ENCODE measurements around the gene PCDHAC1.

The PCDHAC1 gene

GRCh38 chr5:140951636-140952035 is 25.5 kb downstream of the PCDHAC1 start:
- H3K4me1 Mint-ChIP-seq (ENCODE audit: low read depth), result no peaks in the 10 kb centered on the region
- H3K27ac Mint-ChIP-seq, result no peak overlapping the region
- H3K36me3 Mint-ChIP-seq (ENCODE audit: low read depth), result no peaks in the 10 kb centered on the region
- no peak overlapping the region for H3K4me3 Mint-ChIP-seq
- H3K9me3 Mint-ChIP-seq, result peaks cover under 1% of the 10 kb centered on the region
- H3K27me3 Mint-ChIP-seq, result peaks cover 17% of the 10 kb centered on the region
- DNase-seq, result no peak

- H3K27ac Mint-ChIP-seq, result no peak overlapping the region
- no peak for DNase-seq
- H3K4me3 Mint-ChIP-seq, result no peak overlapping the region
- H3K36me3 Mint-ChIP-seq (ENCODE audit: low read depth), result no peaks in the 10 kb centered on the region
- no peaks in the 10 kb centered on the region for H3K4me1 Mint-ChIP-seq (ENCODE audit: low read depth)
- H3K27me3 Mint-ChIP-seq, result peaks cover 17% of the 10 kb centered on the region
- H3K9me3 Mint-ChIP-seq, result no peaks in the 10 kb centered on the region
Observed at GRCh38 chr5:140953234-140953633, 27.1 kb downstream of the PCDHAC1 start.

- DNase-seq, result no peak
- Mint-ChIP-seq H3K27ac (no peak overlapping the region), H3K9me3 (no peaks in the 10 kb centered on the region), H3K27me3 (peaks cover 38% of the 10 kb centered on the region), H3K4me1 (ENCODE audit: low read depth) (peaks cover 2% of the 10 kb centered on the region), H3K4me3 (no peak overlapping the region), H3K36me3 (ENCODE audit: low read depth) (no peaks in the 10 kb centered on the region)
Observed at GRCh38 chr5:140962190-140962589, 36.1 kb downstream of the PCDHAC1 start.

DNA sequence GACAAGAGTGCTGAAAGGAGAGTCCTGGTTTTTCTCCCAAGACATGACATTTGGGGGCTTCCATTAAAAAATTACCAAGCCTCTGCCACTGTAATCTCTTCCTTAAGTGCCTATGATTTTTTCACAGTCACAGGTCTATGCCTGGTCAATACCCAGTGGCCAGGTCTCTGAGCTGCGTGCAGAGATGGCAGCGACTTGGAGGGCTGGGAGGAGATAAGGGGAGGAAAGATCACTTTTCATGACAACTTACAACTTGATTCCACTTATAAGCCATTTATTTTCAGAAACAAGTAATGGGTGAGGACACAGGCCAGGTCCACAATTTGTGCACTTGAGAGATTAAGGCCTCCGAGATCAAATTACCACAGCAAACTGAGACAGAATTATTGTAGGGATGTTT is 38.3 kb downstream of the PCDHAC1 start:
- H3K36me3 Mint-ChIP-seq (ENCODE audit: low read depth), result no peaks in the 10 kb centered on the region
- H3K27ac Mint-ChIP-seq, result no peak overlapping the region
- H3K27me3 Mint-ChIP-seq, result peaks cover 49% of the 10 kb centered on the region
- no peak for DNase-seq
- H3K4me1 Mint-ChIP-seq (ENCODE audit: low read depth), result peaks cover 2% of the 10 kb centered on the region
- H3K9me3 Mint-ChIP-seq, result no peaks in the 10 kb centered on the region
- no peak overlapping the region for H3K4me3 Mint-ChIP-seq

DNA sequence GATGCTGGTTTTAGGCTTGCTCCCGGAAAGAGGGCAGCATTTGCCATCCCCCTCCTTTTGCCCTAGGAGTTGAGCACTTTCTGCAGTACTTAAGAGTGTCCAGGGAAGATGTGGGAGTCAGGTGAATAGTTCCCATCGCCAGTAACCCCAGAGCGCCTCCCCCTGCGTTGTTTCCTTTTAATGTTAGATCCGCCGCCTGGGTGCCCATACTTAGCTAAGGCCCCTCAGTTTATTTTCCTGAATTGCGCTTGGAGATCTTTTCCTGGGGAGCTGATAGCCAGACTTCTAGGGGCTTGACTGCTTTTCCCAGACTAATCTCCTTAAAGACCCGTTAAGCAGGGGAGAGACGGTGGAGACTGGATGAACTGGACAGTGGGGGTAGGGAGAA is 39.8 kb downstream of the PCDHAC1 start:
- Mint-ChIP-seq H3K4me1 (ENCODE audit: low read depth) (peaks cover 2% of the 10 kb centered on the region), H3K27ac (no peak overlapping the region), H3K27me3 (peaks cover 49% of the 10 kb centered on the region), H3K36me3 (ENCODE audit: low read depth) (no peaks in the 10 kb centered on the region), H3K9me3 (no peaks in the 10 kb centered on the region), H3K4me3 (no peak overlapping the region)
- DNase-seq, result no peak

DNA sequence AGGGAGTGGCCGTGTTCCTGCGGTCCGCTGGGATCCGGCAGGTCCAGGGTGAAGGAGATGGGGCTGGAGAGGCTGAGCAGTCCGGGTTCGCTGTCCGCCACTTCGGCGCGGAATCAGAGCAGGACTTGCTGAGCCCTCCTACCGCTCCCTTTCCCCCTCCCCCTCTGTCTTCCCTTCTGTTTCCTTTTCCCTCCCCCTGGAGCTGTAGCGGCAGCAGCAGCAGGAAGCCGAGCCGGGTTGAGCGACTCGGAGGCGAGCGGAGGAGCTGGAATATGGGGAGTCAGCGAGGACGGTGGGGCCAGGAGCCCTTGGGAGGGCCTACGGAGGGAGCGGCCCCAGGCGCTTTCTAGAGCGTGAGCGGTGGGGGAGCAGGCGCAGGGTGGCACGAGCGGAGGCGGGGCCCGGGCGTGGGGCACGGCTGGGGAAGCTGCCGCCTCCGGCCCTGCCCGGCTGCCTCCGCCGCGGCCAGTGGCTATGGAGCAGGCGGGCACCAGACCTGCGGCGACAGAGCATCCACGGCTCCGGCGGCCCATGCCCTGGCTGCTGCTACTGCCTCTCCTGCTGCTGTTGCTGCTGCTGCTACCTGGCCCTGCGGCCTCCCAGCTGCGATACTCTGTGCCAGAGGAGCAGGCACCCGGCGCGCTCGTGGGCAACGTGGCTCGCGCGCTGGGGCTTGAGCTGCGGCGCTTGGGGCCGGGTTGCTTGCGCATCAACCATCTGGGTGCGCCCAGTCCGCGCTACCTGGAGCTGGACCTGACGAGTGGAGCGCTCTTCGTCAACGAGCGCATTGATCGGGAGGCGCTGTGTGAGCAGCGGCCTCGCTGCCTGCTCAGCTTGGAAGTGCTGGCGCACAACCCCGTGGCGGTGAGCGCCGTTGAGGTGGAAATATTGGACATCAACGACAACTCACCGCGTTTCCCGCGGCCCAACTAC is 40.5 kb downstream of the PCDHAC1 start, which contains the start of gene PCDHAC2:
Gene PCDHAC2 (plus strand): TSS at position 184 of the 933 bp plus-strand sequence. CDS start 291 bp downstream, at position 475.
- Mint-ChIP-seq H3K4me1 (ENCODE audit: low read depth) (peaks cover 2% of the 10 kb centered on the region), H3K4me3 (no peak within 1 kb of the TSS), H3K27ac (no peak within 1 kb of the TSS), H3K27me3 (peaks cover 46% of the 10 kb centered on the region), H3K36me3 (ENCODE audit: low read depth) (no peaks in the 10 kb centered on the region), H3K9me3 (no peaks in the 10 kb centered on the region)
- DNase-seq, result no peak

GRCh38 chr5:140967226-140967893 is 41.3 kb downstream of the PCDHAC1 start:
- H3K27me3 Mint-ChIP-seq, result peaks cover 46% of the 10 kb centered on the region
- no peaks in the 10 kb centered on the region for H3K9me3 Mint-ChIP-seq
- DNase-seq, result no peak
- no peak overlapping the region for H3K27ac Mint-ChIP-seq
- H3K4me3 Mint-ChIP-seq, result no peak overlapping the region
- peaks cover 2% of the 10 kb centered on the region for H3K4me1 Mint-ChIP-seq (ENCODE audit: low read depth)
- no peaks in the 10 kb centered on the region for H3K36me3 Mint-ChIP-seq (ENCODE audit: low read depth)

- H3K4me1 Mint-ChIP-seq (ENCODE audit: low read depth), result peaks cover 2% of the 10 kb centered on the region
- H3K9me3 Mint-ChIP-seq, result no peaks in the 10 kb centered on the region
- H3K27me3 Mint-ChIP-seq, result peaks cover 34% of the 10 kb centered on the region
- H3K36me3 Mint-ChIP-seq (ENCODE audit: low read depth), result no peaks in the 10 kb centered on the region
- no peak overlapping the region for H3K4me3 Mint-ChIP-seq
- no peak for DNase-seq
- H3K27ac Mint-ChIP-seq, result no peak overlapping the region
Observed at GRCh38 chr5:140969880-140970279, 43.8 kb downstream of the PCDHAC1 start.

GRCh38 chr5:140973550-140973949 is 47.5 kb downstream of the PCDHAC1 start:
- Mint-ChIP-seq H3K9me3 (no peaks in the 10 kb centered on the region), H3K36me3 (ENCODE audit: low read depth) (no peaks in the 10 kb centered on the region), H3K27ac (no peak overlapping the region), H3K4me3 (no peak overlapping the region), H3K27me3 (peaks cover 10% of the 10 kb centered on the region), H3K4me1 (ENCODE audit: low read depth) (no peaks in the 10 kb centered on the region)
- no peak for DNase-seq

DNA sequence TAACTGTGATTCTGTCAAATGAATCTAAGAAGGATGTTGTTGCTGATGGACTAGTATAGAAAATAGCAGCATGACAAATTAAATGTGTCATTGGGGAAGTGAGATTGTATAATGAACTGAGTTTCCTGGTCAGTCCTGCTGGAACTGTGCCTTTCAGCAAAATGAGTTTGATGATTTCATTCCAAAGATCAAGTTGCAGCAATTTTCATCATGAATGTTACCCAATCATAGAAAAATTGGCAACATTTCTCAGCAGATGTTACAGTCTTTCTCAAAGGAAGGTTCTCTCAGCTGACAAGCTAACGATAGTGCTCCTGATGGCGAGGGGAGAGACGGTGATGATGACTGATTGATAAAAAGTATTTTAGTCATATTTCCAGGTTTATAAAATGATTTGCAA is 50.9 kb downstream of the PCDHAC1 start:
- Mint-ChIP-seq H3K36me3 (ENCODE audit: low read depth) (no peaks in the 10 kb centered on the region), H3K4me3 (no peak overlapping the region), H3K9me3 (no peaks in the 10 kb centered on the region), H3K4me1 (ENCODE audit: low read depth) (no peaks in the 10 kb centered on the region), H3K27ac (no peak overlapping the region), H3K27me3 (peaks cover 10% of the 10 kb centered on the region)
- DNase-seq, result no peak

GRCh38 chr5:140978260-140978659 is 52.2 kb downstream of the PCDHAC1 start:
- no peak for DNase-seq
- H3K9me3 Mint-ChIP-seq, result no peaks in the 10 kb centered on the region
- H3K27me3 Mint-ChIP-seq, result peaks cover 8% of the 10 kb centered on the region
- no peaks in the 10 kb centered on the region for H3K36me3 Mint-ChIP-seq (ENCODE audit: low read depth)
- H3K4me3 Mint-ChIP-seq, result no peak overlapping the region
- H3K27ac Mint-ChIP-seq, result no peak overlapping the region
- no peaks in the 10 kb centered on the region for H3K4me1 Mint-ChIP-seq (ENCODE audit: low read depth)

DNA sequence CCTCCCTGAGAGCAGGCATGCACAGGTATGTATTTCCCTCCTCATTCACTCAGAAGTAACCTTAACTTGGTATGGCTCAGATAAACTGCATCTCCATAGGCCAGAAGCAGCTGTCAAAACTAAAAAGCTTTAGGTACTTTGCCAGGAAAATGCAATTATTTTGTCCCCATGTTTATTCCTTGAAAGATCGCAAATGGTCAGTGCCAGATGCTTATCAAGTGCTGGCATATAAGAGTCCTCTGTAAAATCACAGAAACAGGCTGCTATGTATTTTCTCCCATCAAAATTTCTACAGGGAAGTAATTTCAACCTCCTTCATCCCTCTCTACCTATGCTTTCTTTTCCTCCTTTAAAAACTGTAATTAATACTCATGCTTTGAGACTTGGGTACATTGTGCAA is 52.9 kb downstream of the PCDHAC1 start:
- H3K36me3 Mint-ChIP-seq (ENCODE audit: low read depth), result no peaks in the 10 kb centered on the region
- DNase-seq, result no peak
- H3K4me3 Mint-ChIP-seq, result no peak overlapping the region
- H3K27me3 Mint-ChIP-seq, result peaks cover 8% of the 10 kb centered on the region
- H3K4me1 Mint-ChIP-seq (ENCODE audit: low read depth), result no peaks in the 10 kb centered on the region
- no peak overlapping the region for H3K27ac Mint-ChIP-seq
- H3K9me3 Mint-ChIP-seq, result no peaks in the 10 kb centered on the region
